ENCODE measurements around the gene SLIT2. TPM values are rescaled to one million over a fixed set of nuclear protein-coding genes. Genes with fewer than 3 reads are reported as not detected.
A peak's percentile ranks its signal among the peaks of the same experiment; 100 is the strongest.

The SLIT2 gene
- total RNA-seq, 6 experiments from 2014 or later = 0.87 to 2.5 (median 1.3) TPM

DNA sequence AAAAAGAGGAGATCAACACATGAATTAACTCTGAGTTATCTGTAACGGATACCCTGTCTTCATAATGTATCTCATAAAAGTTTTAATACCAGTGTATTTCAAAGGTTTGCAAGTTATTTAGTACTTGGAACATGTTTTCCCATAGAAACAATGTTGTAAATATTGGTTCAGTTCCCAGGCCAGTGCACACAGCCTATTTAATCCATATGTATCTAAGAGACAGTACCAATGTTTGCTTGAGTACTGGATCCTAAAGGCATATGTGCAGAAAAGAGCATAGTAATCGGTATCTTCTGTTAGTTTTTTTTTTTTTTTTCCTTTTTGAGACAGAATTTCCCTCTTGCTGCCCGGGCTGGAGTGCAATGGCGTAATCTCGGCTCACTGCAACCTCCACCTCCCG is 46.1 kb downstream of the SLIT2 start:
- intact Hi-C loops (cut with DNase I) = no loop called here
- Histone ChIP-seq H3K27me3 (no peaks in the 10 kb centered on the region), H3K4me1 (no peaks in the 10 kb centered on the region), H3K36me3 (no peaks in the 10 kb centered on the region), H3K4me3 (no peak overlapping the region), H3K27ac (no peak overlapping the region), H3K9me3 (peaks cover 0 to 2% (median 0%) of the 10 kb centered on the region in 4 donors)
- DNase-seq (no peak), ATAC-seq (no peak)
- TF ChIP-seq POLR2A (IDR thresholded peaks at IDR 0.05) = no peak
- TF ChIP-seq, protein P1, sequence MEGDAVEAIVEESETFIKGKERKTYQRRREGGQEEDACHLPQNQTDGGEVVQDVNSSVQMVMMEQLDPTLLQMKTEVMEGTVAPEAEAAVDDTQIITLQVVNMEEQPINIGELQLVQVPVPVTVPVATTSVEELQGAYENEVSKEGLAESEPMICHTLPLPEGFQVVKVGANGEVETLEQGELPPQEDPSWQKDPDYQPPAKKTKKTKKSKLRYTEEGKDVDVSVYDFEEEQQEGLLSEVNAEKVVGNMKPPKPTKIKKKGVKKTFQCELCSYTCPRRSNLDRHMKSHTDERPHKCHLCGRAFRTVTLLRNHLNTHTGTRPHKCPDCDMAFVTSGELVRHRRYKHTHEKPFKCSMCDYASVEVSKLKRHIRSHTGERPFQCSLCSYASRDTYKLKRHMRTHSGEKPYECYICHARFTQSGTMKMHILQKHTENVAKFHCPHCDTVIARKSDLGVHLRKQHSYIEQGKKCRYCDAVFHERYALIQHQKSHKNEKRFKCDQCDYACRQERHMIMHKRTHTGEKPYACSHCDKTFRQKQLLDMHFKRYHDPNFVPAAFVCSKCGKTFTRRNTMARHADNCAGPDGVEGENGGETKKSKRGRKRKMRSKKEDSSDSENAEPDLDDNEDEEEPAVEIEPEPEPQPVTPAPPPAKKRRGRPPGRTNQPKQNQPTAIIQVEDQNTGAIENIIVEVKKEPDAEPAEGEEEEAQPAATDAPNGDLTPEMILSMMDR (IDR thresholded peaks at IDR 0.05) = no peak
- 65% methylated on average over 6 of the region's 6 CpGs for WGBS (ENCODE audit: insufficient coverage, low coverage, low lambda C conversion rate, missing lambda C conversion rate)

DNA sequence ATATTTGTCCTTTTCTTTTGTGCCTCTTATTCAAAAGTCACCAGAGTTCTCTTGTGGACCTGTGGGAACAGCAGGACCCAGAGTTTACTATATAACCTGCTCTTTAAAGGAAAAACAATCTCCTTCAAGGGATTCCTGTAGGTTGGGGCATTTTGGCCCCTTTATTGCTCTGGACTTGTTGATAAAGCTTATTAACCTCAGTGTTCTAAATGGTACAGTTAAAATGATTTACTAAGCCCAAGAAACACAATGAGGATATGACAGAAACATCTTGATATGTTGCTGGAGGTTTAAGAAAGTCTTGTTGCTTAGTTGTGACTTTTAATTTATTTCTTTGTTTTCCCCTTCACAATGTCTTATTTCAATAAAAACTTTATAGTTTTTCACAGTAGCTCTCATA is 46.8 kb downstream of the SLIT2 start:
- intact Hi-C loops (cut with DNase I) = no loop called here
- no peak for DNase-seq
- H3K4me1 ChIP-seq = no peaks in the 10 kb centered on the region
- H3K9me3 ChIP-seq = peaks cover 0 to 2% (median 0%) of the 10 kb centered on the region in 4 donors
- H3K36me3 ChIP-seq = no peaks in the 10 kb centered on the region
- H3K27me3 ChIP-seq = no peaks in the 10 kb centered on the region
- ATAC-seq = no peak
- H3K4me3 ChIP-seq = no peak overlapping the region
- no peak for TF ChIP-seq POLR2A (IDR thresholded peaks at IDR 0.05)
- TF ChIP-seq, protein P1 (IDR thresholded peaks at IDR 0.05) = no peak
- H3K27ac ChIP-seq = no peak overlapping the region

DNA sequence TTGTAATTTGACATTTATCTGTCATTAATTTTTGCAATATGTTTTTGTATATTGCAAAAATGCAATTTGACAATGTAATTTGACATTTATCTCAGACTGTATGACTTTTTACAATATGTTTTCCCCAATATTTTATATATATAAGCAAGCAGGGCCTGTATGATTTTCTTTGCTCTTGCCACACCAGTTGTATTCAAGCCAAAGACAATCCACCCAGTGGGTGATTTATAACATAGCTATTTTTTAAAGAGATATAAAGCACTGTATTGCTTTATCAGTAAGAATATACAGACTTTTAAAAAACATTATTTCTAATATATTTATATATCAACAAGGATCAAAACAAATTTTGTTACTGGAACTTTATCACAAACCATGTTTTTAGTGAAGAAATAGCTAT is 47.3 kb downstream of the SLIT2 start:
- no peak for TF ChIP-seq POLR2A (IDR thresholded peaks at IDR 0.05)
- TF ChIP-seq, protein P1 (IDR thresholded peaks at IDR 0.05) = no peak
- H3K4me3 ChIP-seq = no peak overlapping the region
- no peaks in the 10 kb centered on the region for H3K36me3 ChIP-seq
- H3K4me1 ChIP-seq = no peaks in the 10 kb centered on the region
- H3K27ac ChIP-seq = no peak overlapping the region
- no peak for ATAC-seq
- DNase-seq = no peak
- intact Hi-C loops (cut with DNase I) = no loop called here
- H3K27me3 ChIP-seq = no peaks in the 10 kb centered on the region
- peaks cover 0 to 2% (median 0%) of the 10 kb centered on the region in 4 donors for H3K9me3 ChIP-seq

DNA sequence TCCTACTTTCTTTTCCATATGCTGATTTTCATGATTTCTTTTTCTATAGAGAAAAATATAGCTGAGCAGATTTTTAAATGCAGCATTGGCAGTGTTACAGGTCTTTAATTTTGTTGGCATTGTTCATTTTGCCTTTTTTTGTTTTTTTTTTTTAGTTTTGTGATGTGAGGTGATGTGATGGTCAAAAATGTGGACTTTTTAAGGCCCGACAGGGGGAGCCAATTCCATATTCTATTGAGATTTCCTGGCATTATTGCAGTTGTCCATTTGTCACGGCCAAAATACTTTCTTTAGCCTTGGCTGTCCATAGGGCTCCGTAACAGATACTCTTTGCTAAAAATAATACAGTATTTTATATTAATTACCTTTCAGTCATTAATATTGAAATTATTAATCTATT is 47.8 kb downstream of the SLIT2 start:
- 30% methylated on average over 3 of the region's 3 CpGs for WGBS (ENCODE audit: insufficient coverage, low coverage, low lambda C conversion rate, missing lambda C conversion rate)
- no peak for DNase-seq
- Histone ChIP-seq H3K36me3 (no peaks in the 10 kb centered on the region), H3K9me3 (peaks cover 0 to 2% (median 0%) of the 10 kb centered on the region in 4 donors), H3K27ac (no peak overlapping the region), H3K4me3 (no peak overlapping the region), H3K4me1 (no peaks in the 10 kb centered on the region), H3K27me3 (no peaks in the 10 kb centered on the region)
- TF ChIP-seq POLR2A (IDR thresholded peaks at IDR 0.05) = no peak
- TF ChIP-seq, protein P1 (IDR thresholded peaks at IDR 0.05) = peak in 3 of 4 donors; percentile 20 to 28 (median 26)
- intact Hi-C loops (cut with DNase I) = no loop called here
- ATAC-seq = no peak

DNA sequence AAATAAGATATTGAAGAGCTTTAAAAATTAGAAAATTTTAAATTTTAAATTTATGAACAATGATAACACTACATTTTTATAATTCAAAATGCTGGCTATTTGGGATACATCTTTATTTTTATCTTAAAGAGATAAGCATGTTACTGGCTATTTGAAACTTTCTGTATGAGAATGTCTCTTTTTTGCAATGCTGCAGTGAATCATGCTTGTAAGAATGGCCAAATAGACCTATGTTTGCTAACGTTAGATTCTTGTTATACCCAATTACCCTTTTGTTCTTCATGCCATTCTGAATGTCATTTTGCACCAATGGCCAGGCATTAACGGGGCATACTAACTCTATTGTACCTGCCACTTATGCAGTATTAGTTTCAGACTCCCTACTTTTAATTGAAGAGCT is 49.5 kb downstream of the SLIT2 start:
- WGBS (ENCODE audit: insufficient coverage, low coverage, low lambda C conversion rate, missing lambda C conversion rate) = 38% methylated on average over 2 of the region's 2 CpGs
- Histone ChIP-seq H3K4me3 (no peak overlapping the region), H3K27ac (no peak overlapping the region), H3K27me3 (no peaks in the 10 kb centered on the region), H3K4me1 (no peaks in the 10 kb centered on the region), H3K9me3 (peaks cover 0 to 2% (median 0%) of the 10 kb centered on the region in 4 donors), H3K36me3 (no peaks in the 10 kb centered on the region)
- ATAC-seq (no peak), DNase-seq (no peak)
- TF ChIP-seq, protein P1 (IDR thresholded peaks at IDR 0.05) = no peak
- TF ChIP-seq POLR2A (IDR thresholded peaks at IDR 0.05) = no peak
- intact Hi-C loops (cut with DNase I) = no loop called here
